Activated CD4-positive, alpha-beta T cell treated with anti-CD3 and anti-CD28 coated beads for 36 hours (primary cell): ENCODE measurements around the gene FLAD1. TPM values are rescaled to one million over a fixed set of nuclear protein-coding genes. Genes with fewer than 3 reads are reported as not detected.
A peak's percentile ranks its signal among the peaks of the same experiment; 100 is the strongest.

ENCODE experiments used
- ATAC-seq: fragments of 200-7000 bp; cut with Tn5 transposase; one replicate; pipeline ENCODE4 v1.10.0; 2021; ENCODE audit warnings: mild to moderate bottlenecking, moderate library complexity
- CTCF ChIA-PET: fragments of 350-600 bp; sonication (Branson Sonifier 250); formaldehyde crosslinking; loops from one replicate; lab custom pipeline; 2021; ENCODE audit warnings: antibody characterized with exemption; lab: Charles Lee
- POLR2A ChIA-PET: fragments of 350-600 bp; sonication (Branson Sonifier 250); formaldehyde crosslinking; loops from one replicate; lab custom pipeline; 2021; ENCODE audit warnings: antibody characterized with exemption, inconsistent platforms; lab: Charles Lee
- DNase-seq: peaks from one replicate; pipeline ENCODE4 v3.0.0-alpha.2; 2020
- H3K27ac Mint-ChIP-seq: one replicate; pipeline ENCODE4 v1.8.0; 2021; ENCODE audit warnings: mixed read lengths
- H3K27me3 Mint-ChIP-seq: one replicate; pipeline ENCODE4 v1.8.0; 2021; ENCODE audit warnings: mixed read lengths
- H3K36me3 Mint-ChIP-seq: one replicate; pipeline ENCODE4 v1.8.0; 2021; ENCODE audit warnings: low read depth, mixed read lengths
- H3K4me1 Mint-ChIP-seq: one replicate; pipeline ENCODE4 v1.8.0; 2021; ENCODE audit warnings: mixed read lengths
- H3K4me3 Mint-ChIP-seq: one replicate; pipeline ENCODE4 v1.8.0; 2021; ENCODE audit warnings: mild to moderate bottlenecking, moderate library complexity, mixed read lengths
- H3K9me3 Mint-ChIP-seq: one replicate; pipeline ENCODE4 v1.8.0; 2021; ENCODE audit warnings: low read depth, mixed read lengths
- intact Hi-C, 2 experiments: fragments of 100-400 bp; cut with DNase I in 1 of 2; cut with micrococcal nuclease in 1 of 2; formaldehyde crosslinking; loops; one replicate each; pipeline versions ENCODE4 v1.14.2 to v1.15.1; 2022 to 2024; cut with DNase I, micrococcal nuclease
- total RNA-seq, 2 experiments: library from RNA; stranded (reverse); gene quantifications; one replicate each; pipeline ENCODE4 v1.2.3, GENCODE V29; 2021

Gene FLAD1
- total RNA-seq, 2 experiments from 2014 or later, result 38.0 to 42.4 TPM

DNA sequence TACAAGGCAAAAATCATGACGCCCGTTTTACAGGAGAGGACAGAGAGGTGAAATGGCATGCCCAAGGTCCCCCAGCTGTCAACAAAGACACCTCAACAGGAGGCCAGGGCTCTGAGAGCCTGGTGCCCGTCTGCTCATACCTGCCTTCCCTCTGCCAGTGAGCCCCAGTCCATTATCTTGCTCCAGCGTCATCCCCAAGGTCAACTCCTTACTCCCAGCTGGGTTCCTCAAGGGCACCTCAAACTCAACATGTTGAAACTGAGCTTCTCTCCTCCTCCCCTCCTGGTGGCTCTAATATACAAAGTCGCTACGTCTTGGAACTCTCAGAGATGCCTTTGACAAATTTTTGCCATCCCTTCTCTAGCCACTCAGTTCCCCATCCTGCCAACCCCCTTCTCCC is 30.5 kb upstream of the FLAD1 start:
- intact Hi-C loops, result no loop called here
- H3K4me3 Mint-ChIP-seq, result peak overlapping the region; percentile 73
- H3K27ac Mint-ChIP-seq, result peak overlapping the region; percentile 95
- ATAC-seq, result no peak
- peaks cover 12% of the 10 kb centered on the region for H3K36me3 Mint-ChIP-seq
- H3K9me3 Mint-ChIP-seq, result no peaks in the 10 kb centered on the region
- ChIA-PET POLR2A (interaction anchor here (0.5 to 3.0 kb wide), 2 partner anchors 17 to 44 kb away, joined by 3 to 10 read pairs; partner anchors contain the start of gene PMVK), CTCF (interaction anchor here (0.7 to 3.3 kb wide), 9 partner anchors 21 to 393 kb away, joined by 3 to 15 read pairs (median 5); partner anchors contain the start of genes ADAM15 and CKS1B)
- no peaks in the 10 kb centered on the region for H3K27me3 Mint-ChIP-seq
- DNase-seq, result no peak
- H3K4me1 Mint-ChIP-seq, result peaks cover 78% of the 10 kb centered on the region

DNA sequence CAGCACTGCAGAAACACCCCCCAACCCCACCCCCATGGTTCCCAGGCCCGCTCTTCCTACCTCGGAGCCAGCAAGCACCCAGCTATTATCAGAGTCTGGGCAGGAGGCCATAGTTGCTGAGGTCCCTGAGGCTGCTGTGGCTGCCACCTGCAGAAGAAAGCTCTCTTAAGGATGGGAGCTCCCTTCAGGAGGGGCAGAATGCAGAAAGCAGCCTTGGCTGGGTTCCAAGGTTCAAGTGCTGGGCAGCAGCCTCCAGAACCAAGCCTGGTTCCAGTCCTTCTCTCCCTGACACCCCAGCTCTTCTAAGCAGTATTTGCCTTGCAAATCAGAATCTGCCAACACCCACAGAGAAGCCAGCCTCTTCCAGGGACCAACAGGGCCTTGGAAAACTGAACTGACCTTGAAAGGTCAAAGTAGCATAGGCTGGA is 29.5 kb upstream of the FLAD1 start:
- peaks cover 80% of the 10 kb centered on the region for H3K4me1 Mint-ChIP-seq
- no peaks in the 10 kb centered on the region for H3K27me3 Mint-ChIP-seq
- POLR2A ChIA-PET, result interaction anchor here (0.6 to 3.0 kb wide), 2 partner anchors 18 to 1205 kb away, joined by 6 to 10 read pairs; partner anchors contain the start of gene PMVK
- peak overlapping the region; percentile 95 for H3K27ac Mint-ChIP-seq
- no peaks in the 10 kb centered on the region for H3K9me3 Mint-ChIP-seq
- intact Hi-C loops, result loop anchor here in 1 of 2 experiments (2.0 kb wide), 1 partner anchor 17 kb away; the partner anchor contains the start of gene PMVK
- ATAC-seq (no peak), DNase-seq (no peak)
- H3K4me3 Mint-ChIP-seq, result no peak overlapping the region
- peaks cover 9% of the 10 kb centered on the region for H3K36me3 Mint-ChIP-seq
- CTCF ChIA-PET, result interaction anchor here (0.7 to 3.3 kb wide), 7 partner anchors 7 to 284 kb away, joined by 3 to 15 read pairs (median 5); partner anchors contain the start of genes ADAM15 and CKS1B

DNA sequence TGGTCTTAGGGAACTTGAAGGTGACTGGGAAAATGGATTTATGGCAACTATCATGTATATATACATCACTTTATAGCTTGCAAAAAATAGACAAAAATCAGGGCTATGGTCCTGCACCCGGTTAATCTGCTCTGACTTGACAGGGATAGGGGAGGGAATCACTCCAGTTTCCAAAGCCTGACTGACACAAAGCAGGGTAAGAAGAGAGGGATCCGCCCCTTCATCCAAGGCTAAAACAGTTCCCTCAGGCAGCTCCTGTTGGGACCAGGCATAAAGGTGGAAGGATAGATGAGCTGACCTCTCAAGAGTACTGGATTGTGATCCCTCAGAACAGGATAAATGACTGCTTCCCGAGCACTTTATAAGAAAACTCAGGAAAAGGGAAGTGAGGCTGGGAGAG is 28.6 kb upstream of the FLAD1 start:
- Mint-ChIP-seq H3K27me3 (no peaks in the 10 kb centered on the region), H3K36me3 (peaks cover 7% of the 10 kb centered on the region), H3K4me1 (peaks cover 78% of the 10 kb centered on the region), H3K9me3 (no peaks in the 10 kb centered on the region), H3K4me3 (peak overlapping the region; percentile 85), H3K27ac (peak overlapping the region; percentile 95)
- intact Hi-C loops, result loop anchor here in 1 of 2 experiments (2.0 kb wide), 1 partner anchor 18 kb away; the partner anchor contains the start of gene PMVK
- POLR2A ChIA-PET, result no interaction called here
- CTCF ChIA-PET, result interaction anchor here (0.7 to 3.0 kb wide), 15 partner anchors 8 to 285 kb away, joined by 3 to 12 read pairs (median 5); partner anchors contain the start of genes ADAM15, FLAD1 and SHC1
- ATAC-seq (no peak), DNase-seq (no peak)

DNA sequence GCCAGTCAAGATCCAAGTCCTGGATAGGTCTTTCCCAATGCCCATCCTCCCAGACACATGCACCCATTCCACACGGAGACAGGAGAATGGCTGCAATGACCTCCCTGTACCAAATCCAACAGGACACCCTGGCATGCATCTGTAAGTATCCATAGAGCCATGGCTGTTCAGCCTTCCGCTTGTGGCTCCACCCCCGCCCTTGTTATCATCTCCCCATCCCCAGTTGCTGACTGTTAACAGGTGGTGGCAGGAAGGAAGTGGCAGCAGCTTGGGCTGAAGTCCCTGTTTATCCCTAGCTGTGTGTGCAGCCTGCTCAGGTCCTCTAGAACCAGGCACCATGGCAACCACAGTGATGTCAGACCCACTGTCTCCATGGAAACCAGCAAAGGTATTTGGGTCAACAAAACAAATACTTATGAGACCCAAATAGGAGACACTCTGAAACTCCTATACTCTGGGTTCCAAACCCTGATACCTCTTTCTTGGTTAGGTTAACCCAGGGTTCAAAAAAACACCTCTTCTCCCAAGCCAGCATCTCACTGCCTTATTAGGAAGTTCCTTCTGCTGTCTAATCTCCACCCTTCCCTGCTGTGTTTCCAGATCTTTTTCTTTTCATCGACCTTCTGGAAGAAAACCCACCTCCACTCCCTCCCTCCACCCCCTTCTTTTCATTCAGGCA is 28.0 kb upstream of the FLAD1 start:
- intact Hi-C loops, result loop anchor here (1.0 to 5.0 kb wide), 6 partner anchors 18 to 398 kb away; partner anchors contain the start of genes CKS1B (in 1 of the 2), FLAD1 (in 1 of the 2), PMVK (in 1 of the 2) and SLC50A1 (in 1 of the 2)
- DNase-seq (peak; percentile 91), ATAC-seq (peak; percentile 87)
- H3K27ac Mint-ChIP-seq, result peak overlapping the region; percentile 95
- H3K9me3 Mint-ChIP-seq, result no peaks in the 10 kb centered on the region
- H3K4me3 Mint-ChIP-seq, result peak overlapping the region; percentile 85
- ChIA-PET CTCF (interaction anchor here (0.5 to 3.0 kb wide), 33 partner anchors 9 to 546 kb away, joined by 3 to 21 read pairs (median 4); partner anchors contain the start of genes ADAM15, FLAD1 and SHC1), POLR2A (interaction anchor here (0.7 to 1.4 kb wide), 4 partner anchors 11 to 38 kb away, joined by 3 to 11 read pairs (median 4); partner anchors contain the start of gene PMVK)
- H3K4me1 Mint-ChIP-seq, result peaks cover 81% of the 10 kb centered on the region
- no peaks in the 10 kb centered on the region for H3K27me3 Mint-ChIP-seq
- H3K36me3 Mint-ChIP-seq, result peaks cover 9% of the 10 kb centered on the region

DNA sequence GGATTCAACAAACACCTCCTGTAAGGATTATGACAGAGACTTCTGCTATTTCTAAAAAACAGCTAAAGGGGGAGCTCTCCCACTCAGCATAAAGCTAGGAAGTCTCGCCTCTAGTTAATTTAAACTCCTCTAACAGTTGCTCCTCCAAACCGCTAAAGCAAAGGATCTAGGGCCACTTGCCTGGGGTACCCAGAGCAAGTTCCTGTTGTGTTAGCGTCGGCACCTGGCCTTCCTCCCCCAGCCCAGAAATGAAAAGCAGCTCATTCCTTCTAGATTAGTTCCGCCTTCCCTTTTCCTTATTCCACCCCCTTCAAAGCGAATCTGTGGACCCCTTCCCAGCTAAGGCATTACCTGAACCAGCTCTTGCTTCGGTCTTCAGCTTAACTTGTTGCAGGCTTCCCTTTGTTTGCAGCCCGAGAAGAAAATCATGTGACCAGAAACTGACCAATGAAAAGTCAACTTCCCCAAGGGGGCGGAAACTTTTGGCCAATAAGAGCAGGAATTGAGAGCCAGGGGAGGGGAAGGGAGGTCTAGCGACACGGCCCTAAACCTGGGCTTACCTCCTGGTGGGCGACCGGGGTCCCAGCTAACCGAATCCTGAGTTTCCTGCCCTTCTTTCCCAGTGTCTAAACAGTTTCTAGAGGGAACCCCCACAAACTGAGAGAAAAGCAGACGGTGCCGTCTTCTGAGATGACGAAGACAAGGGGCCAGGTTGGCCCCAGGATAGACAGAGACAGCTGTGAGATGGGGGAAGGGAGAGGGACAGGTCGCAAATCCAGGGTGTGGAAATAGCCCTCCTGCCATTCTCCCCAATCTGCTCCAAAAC is 27.2 kb upstream of the FLAD1 start, which contains the start of gene PBXIP1:
PBXIP1 (minus strand) TSS at position 382 of the 826 bp plus-strand sequence. CDS start 2,378 bp downstream, outside the sequence.
- DNase-seq (peak; percentile 83), ATAC-seq (peak; percentile 54)
- Mint-ChIP-seq H3K9me3 (no peaks in the 10 kb centered on the region), H3K4me1 (peaks cover 82% of the 10 kb centered on the region), H3K36me3 (peaks cover 8% of the 10 kb centered on the region), H3K4me3 (peak within 1 kb of the TSS; percentile 85), H3K27ac (peak within 1 kb of the TSS; percentile 95), H3K27me3 (no peaks in the 10 kb centered on the region)
- CTCF ChIA-PET, result interaction anchor here (0.5 to 3.0 kb wide), 27 partner anchors 9 to 547 kb away, joined by 3 to 21 read pairs (median 4); partner anchors contain the start of gene FLAD1
- POLR2A ChIA-PET, result interaction anchor here (0.6 to 1.4 kb wide), 6 partner anchors 10 to 37 kb away, joined by 3 to 11 read pairs (median 4); partner anchors contain the start of genes PMVK and SHC1
- intact Hi-C loops, result loop anchor here (1.0 to 5.0 kb wide), 8 partner anchors 18 to 399 kb away; partner anchors contain the start of genes CKS1B (in 2 of the 2), ADAR (in 1 of the 2), FLAD1 (in 1 of the 2) and PMVK (in 1 of the 2)

DNA sequence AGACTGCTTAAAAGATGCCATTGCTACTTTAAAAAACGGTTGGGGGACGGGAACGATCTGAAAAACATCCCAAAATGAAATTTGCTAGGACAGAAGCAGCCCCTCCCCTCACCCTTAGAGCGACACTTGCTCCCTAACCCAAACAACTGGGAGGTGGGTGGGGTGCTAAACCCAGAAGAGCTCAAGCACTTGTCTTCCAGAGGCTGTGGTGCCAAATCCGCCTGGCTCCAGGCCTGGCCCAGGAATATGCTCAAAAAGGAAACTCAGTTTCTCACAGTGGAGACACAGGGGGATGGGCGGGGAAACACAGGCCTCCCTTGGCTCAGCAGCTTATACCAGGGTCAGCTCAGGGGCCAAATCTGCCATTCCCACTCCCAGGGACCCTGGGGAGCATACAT is 26.6 kb upstream of the FLAD1 start:
- no peak for DNase-seq
- H3K27me3 Mint-ChIP-seq, result no peaks in the 10 kb centered on the region
- H3K4me3 Mint-ChIP-seq, result peak overlapping the region; percentile 85
- ChIA-PET CTCF (interaction anchor here (0.6 to 2.2 kb wide), 7 partner anchors 8 to 107 kb away, joined by 3 to 21 read pairs (median 5); no protein-coding TSS in a partner anchor), POLR2A (interaction anchor here (0.6 to 1.4 kb wide), 4 partner anchors 13 to 46 kb away, joined by 3 to 11 read pairs (median 4); partner anchors contain the start of genes PMVK, SHC1 and ZBTB7B)
- no peaks in the 10 kb centered on the region for H3K9me3 Mint-ChIP-seq
- intact Hi-C loops, result loop anchor here in 1 of 2 experiments (1.0 to 5.0 kb wide), 5 partner anchors 18 to 399 kb away; partner anchors contain the start of genes ADAR, CKS1B, SLC50A1 and UBE2Q1
- no peak for ATAC-seq
- peaks cover 78% of the 10 kb centered on the region for H3K4me1 Mint-ChIP-seq
- H3K36me3 Mint-ChIP-seq, result peaks cover 10% of the 10 kb centered on the region
- H3K27ac Mint-ChIP-seq, result peak overlapping the region; percentile 95

DNA sequence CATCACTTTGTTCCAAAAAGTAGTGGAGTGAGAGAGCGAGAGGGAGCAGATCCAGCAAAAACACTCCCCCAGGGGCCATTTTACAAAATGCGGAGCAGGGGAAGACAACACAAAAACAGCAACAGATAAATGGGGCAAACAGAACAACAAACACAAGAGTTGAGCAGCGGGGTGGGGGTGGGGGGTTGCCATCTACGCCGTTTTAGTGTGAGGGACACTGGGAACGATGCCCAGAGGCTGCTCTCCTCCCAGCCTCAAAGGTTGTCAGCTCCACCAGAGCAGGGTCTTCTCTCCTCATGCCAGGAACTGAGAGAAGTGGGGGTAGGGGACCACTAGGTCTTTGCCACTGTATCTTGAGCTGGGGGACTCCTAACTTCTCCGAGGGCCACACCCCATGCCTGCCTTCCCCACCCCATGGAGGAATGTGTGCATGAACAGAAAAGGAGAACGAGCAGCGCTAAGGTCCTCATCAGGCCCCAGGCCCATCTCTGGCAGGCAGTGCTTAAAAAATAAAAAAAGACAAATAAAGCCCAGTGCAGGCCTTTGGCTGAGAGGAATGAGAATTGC is 26.0 kb upstream of the FLAD1 start:
- intact Hi-C loops, result loop anchor here in 1 of 2 experiments (5.0 kb wide), 2 partner anchors 180 to 400 kb away; partner anchors contain the start of genes SLC50A1 and UBE2Q1
- POLR2A ChIA-PET, result interaction anchor here (0.6 kb wide), 1 partner anchor 45 kb away, joined by 3 read pairs; the partner anchor contains the start of gene ZBTB7B
- no peak overlapping the region for H3K4me3 Mint-ChIP-seq

DNA sequence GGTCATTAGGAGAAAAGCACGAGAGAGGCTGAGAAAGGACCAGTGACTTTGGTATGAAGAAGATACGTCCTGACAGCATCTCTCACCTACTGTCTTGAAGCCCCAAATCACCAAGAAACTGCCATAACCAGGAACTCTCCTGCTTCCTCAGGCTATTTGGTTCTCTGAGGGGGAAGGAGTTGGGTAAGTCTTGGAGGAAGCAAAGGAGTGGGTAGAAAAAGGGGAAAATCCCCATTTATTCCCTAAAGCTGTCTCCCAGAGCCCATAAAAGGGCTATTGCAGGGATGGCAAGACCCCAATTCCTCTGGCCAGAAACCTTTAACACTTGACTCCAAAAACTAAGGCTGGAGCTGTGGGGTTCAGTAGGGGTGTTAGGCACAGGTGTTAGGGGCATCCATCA is 25.1 kb upstream of the FLAD1 start:
- Mint-ChIP-seq H3K4me3 (no peak overlapping the region), H3K4me1 (peaks cover 70% of the 10 kb centered on the region), H3K9me3 (no peaks in the 10 kb centered on the region), H3K36me3 (peaks cover 16% of the 10 kb centered on the region), H3K27ac (no peak overlapping the region), H3K27me3 (no peaks in the 10 kb centered on the region)
- CTCF ChIA-PET, result interaction anchor here (0.7 kb wide), 1 partner anchor 23 kb away, joined by 3 read pairs; no protein-coding TSS in a partner anchor
- POLR2A ChIA-PET, result no interaction called here
- intact Hi-C loops, result loop anchor here in 1 of 2 experiments (5.0 kb wide), 2 partner anchors 179 to 401 kb away; partner anchors contain the start of genes SLC50A1 and UBE2Q1
- ATAC-seq, result no peak
- no peak for DNase-seq

More for the DNA sequence above, 26.0 kb upstream of the FLAD1 start:
- Mint-ChIP-seq H3K27me3 (no peaks in the 10 kb centered on the region), H3K27ac (peak overlapping the region; percentile 95), H3K9me3 (no peaks in the 10 kb centered on the region), H3K36me3 (peaks cover 10% of the 10 kb centered on the region), H3K4me1 (peaks cover 72% of the 10 kb centered on the region)
- no peak for ATAC-seq
- CTCF ChIA-PET, result interaction anchor here (2.2 kb wide), 1 partner anchor 42 kb away, joined by 21 read pairs; no protein-coding TSS in a partner anchor
- no peak for DNase-seq

DNA sequence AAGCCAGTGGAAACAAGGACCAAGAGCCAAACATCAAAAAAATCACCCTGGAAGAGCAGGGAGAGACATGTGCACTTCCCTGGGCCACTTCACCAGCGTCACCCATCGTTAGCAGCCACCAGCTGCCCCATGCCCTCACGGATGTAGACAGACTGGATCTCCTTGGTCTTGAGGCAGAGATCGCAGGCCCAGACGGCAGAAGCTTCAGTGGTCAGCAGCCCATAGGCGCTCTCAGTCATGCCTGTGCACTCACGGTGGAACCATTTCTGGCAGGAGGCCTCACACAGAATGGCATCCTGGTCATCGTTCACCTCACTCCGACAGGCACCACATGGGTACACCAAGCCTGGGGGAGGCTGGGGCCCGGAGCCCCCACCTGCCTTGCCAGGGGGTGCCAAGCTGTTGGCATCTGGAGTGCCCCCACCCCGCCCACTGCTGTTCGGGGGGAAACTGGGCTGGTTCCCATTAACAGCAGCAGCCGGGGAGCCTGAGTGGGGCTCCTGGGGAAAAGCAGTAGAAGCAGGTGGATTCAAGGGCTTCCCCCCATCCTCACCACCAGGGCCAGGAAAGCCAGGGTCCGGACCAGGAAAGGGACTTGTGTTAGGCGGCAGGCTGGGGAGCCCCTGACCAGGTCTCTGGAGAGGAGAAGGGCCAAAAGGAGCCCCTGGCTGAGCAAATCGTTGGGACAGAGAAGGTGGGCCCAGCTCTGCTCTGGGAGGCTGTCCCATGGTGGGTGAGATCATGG is 24.3 kb upstream of the FLAD1 start:
- peaks cover 70% of the 10 kb centered on the region for H3K4me1 Mint-ChIP-seq
- H3K36me3 Mint-ChIP-seq, result peaks cover 23% of the 10 kb centered on the region
- POLR2A ChIA-PET, result no interaction called here
- intact Hi-C loops, result loop anchor here in 1 of 2 experiments (5.0 kb wide), 2 partner anchors 178 to 402 kb away; partner anchors contain the start of genes SLC50A1 and UBE2Q1
- H3K27me3 Mint-ChIP-seq, result no peaks in the 10 kb centered on the region
- H3K9me3 Mint-ChIP-seq, result no peaks in the 10 kb centered on the region
- no peak overlapping the region for H3K4me3 Mint-ChIP-seq
- H3K27ac Mint-ChIP-seq, result peak overlapping the region; percentile 47
- DNase-seq (no peak), ATAC-seq (no peak)
- CTCF ChIA-PET, result interaction anchor here (0.7 to 2.4 kb wide), 3 partner anchors 22 to 58 kb away, joined by 3 to 15 read pairs (median 8); no protein-coding TSS in a partner anchor
